Coronary artery (tissue), 2 donors: ENCODE results near the gene KXD1.

Experiments used
- DNase-seq: peaks from one replicate; pipeline ENCODE4 v3.0.0-alpha.2; 2017; ENCODE audit warnings: low spot score
- H3K27ac ChIP-seq, 2 donors: fragments of 200-600 bp; sonication (generic); one replicate each; pipeline ENCODE4 v1.5.1; 2016 to 2019
- H3K4me3 ChIP-seq: fragments of 200-600 bp; sonication (generic); 2 replicates; pipeline ENCODE4 v1.5.1; 2016; ENCODE audit warnings: mild to moderate bottlenecking, moderate library complexity
- CTCF ChIP-seq: fragments of 200-600 bp; sonication (generic); IDR thresholded peaks from one replicate; pipeline ENCODE4 v1.5.1; 2019; ENCODE audit warnings: antibody characterized with exemption

KXD1 gene

GRCh38 chr19:18612772-18613588 lies 55.3 kb downstream of the KXD1 start, which contains the start of gene TMEM59L:
Gene TMEM59L (plus strand): TSS chr19:18612870. CDS start chr19:18612959, 89 bp downstream.
- H3K27ac ChIP-seq, result no peak within 1 kb of the TSS
- peak within 1 kb of the TSS; percentile 83 for H3K4me3 ChIP-seq
- TF ChIP-seq CTCF, result no peak
- DNase-seq, result no peak

DNA sequence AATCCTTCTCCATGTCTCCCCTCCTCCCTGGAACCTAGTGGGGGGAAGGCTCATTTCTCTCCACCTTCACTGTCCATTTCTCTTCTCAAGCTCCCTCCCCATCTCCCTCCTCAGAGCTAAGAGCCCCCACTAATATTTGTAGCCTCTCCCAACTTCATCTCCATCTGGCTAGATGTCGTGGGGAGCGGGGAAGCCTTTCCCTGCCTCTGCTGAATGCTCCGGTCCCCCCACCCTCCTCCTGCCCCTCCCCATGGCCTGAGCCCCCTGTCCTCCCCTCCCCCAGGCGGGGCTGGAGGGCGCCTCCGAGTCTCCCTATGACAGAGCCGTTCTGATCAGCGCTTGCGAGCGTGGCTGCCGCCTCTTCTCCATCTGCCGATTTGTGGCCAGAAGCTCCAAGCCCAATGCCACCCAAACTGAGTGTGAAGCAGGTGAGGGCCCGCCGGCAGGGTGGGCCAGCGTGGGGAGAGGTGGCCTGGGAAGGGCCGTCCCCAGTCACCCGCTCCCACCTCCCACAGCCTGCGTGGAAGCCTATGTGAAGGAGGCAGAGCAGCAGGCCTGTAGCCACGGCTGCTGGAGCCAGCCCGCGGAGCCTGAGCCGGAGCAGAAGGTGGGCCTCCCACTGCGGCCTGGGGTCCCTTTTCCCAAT lies 56.0 kb downstream of the KXD1 start:
- no peak for DNase-seq
- Histone ChIP-seq H3K27ac (no peak overlapping the region), H3K4me3 (peak overlapping the region; percentile 83)
- TF ChIP-seq CTCF, result no peak

DNA sequence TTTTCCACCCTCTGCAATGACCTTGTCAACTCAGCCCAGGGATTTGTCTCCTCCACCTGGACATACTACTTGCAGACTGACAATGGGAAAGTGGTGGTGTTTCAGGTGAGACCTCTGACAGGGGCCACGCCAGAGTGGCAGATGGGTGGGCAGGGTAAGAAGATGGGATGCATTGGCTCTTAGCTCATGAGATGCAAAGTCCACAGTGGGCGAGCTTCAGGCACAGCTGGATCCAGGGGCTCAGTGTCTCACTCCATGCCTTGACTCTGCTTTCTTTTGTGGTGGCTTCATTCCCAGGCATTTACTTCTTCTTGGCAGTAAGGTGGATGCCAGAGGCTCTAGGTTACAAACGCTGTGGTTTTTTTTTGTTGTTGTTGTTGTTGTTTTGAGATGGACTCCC lies 58.4 kb downstream of the KXD1 start:
- H3K4me3 ChIP-seq, result no peak overlapping the region
- H3K27ac ChIP-seq, result no peak overlapping the region
- DNase-seq, result no peak
- TF ChIP-seq CTCF, result no peak

DNA sequence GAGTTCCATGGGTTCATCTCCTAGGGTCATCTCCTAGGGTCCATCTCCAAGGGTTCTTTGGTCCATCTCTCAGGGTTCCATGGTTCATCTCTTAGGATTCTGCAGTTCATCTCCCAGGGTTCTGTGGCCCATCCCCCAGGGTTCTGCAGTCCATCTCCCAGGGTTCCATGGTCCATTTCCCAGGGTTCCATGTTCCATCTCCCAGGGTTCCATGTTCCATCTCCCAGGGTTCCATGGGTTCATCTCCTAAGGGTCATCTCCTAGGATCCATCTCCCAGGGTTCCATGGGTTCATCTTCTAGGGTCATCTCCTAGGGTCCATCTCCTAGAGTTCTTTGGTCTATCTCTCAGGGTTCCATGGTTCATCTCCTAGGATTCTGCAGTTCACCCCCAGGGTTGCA lies 59.9 kb downstream of the KXD1 start:
- Histone ChIP-seq H3K4me3 (no peak overlapping the region), H3K27ac (no peak overlapping the region)
- TF ChIP-seq CTCF, result no peak
- DNase-seq, result no peak

DNA sequence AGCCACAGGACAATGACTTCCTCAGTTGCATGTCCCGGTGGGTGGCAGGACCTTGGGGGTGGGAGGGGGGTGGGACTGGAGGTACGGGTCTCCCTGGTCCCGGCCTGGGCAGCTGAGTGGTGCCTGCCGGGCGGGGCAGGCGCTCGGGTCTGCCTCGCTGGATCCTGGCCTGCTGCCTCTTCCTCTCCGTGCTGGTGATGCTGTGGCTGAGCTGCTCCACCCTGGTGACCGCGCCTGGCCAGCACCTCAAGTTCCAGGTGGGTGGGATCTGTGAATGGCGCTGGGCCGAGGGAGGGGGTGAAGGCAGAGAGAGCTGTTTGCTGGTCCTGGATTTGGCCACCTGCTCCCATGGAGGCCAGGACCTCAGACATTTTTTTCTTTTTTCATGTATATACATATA lies 60.6 kb downstream of the KXD1 start:
- no peak for TF ChIP-seq CTCF
- Histone ChIP-seq H3K27ac (no peak overlapping the region), H3K4me3 (no peak overlapping the region)
- DNase-seq, result no peak
